Sigmoid colon (tissue), 4 donors: ENCODE data around the gene IWS1.

Source experiments
- CTCF ChIP-seq, 4 experiments: fragments of 450-650 bp in 3 of 4; fragments of 200-600 bp in 1 of 4; IDR thresholded peaks; one replicate each; pipeline ENCODE4 v1.5.1; 2016 to 2019; ENCODE audit warnings: antibody characterized with exemption in 4 of 4, mild to moderate bottlenecking in 3 of 4, moderate library complexity in 2 of 4
- EP300 ChIP-seq, 4 donors: sonication (generic); formaldehyde crosslinking; IDR thresholded peaks; one replicate each; pipeline ENCODE4 v1.6.1; 2017; ENCODE audit warnings: antibody characterized with exemption in 4 of 4
- POLR2A ChIP-seq, 2 donors: fragments of 450-650 bp; IDR thresholded peaks; one replicate each; pipeline ENCODE4 v1.6.1; 2016; ENCODE audit warnings: antibody characterized with exemption in 2 of 2, mild to moderate bottlenecking in 2 of 2, moderate library complexity in 2 of 2
- POLR2AphosphoS5 ChIP-seq, 4 donors: sonication (generic); formaldehyde crosslinking; IDR thresholded peaks; one replicate each; pipeline ENCODE4 v1.6.1; 2017; ENCODE audit warnings: antibody characterized with exemption in 4 of 4

GRCh38 chr2:127566576-127566975, 40.3 kb upstream of the IWS1 start:
- no peak for TF ChIP-seq POLR2A (IDR thresholded peaks at IDR 0.05)
- no peak for TF ChIP-seq EP300 (IDR thresholded peaks at IDR 0.05)
- TF ChIP-seq CTCF (IDR thresholded peaks at IDR 0.05) = no peak
- no peak for TF ChIP-seq POLR2AphosphoS5 (IDR thresholded peaks at IDR 0.05)
